Testis (tissue), 5 donors: Measurements from ENCODE around the gene CROCC2. TPM values are rescaled to one million over a fixed set of nuclear protein-coding genes. Genes with fewer than 3 reads are reported as not detected.

Experiments used
- DNase-seq: peaks from one replicate; pipeline ENCODE4 v3.0.0-alpha.2; 2019
- H3K27ac ChIP-seq, 2 donors: fragments of 200-600 bp; sonication (generic); one replicate each; pipeline ENCODE4 v1.5.1; 2019
- H3K27me3 ChIP-seq: fragments of 200-600 bp; sonication (generic); one replicate; pipeline ENCODE4 v1.5.1; 2019
- H3K36me3 ChIP-seq: fragments of 200-600 bp; sonication (generic); one replicate; pipeline ENCODE4 v1.5.1; 2017; ENCODE audit warnings: low read depth; ENCODE audit errors: missing control alignments
- H3K4me1 ChIP-seq: fragments of 200-600 bp; sonication (generic); one replicate; pipeline ENCODE4 v1.5.1; 2019
- H3K4me3 ChIP-seq, 2 donors: fragments of 200-600 bp; sonication (generic); one replicate each; pipeline ENCODE4 v1.5.1; 2017 to 2019
- H3K9me3 ChIP-seq: fragments of 200-600 bp; sonication (generic); one replicate; pipeline ENCODE4 v1.5.1; 2017
- POLR2A ChIP-seq: fragments of 450-650 bp; IDR thresholded peaks from one replicate; pipeline ENCODE4 v1.6.1; 2017; ENCODE audit warnings: antibody characterized with exemption, mild to moderate bottlenecking, moderate library complexity
- WGBS, 2 donors: methylation state at CpG; one replicate each; pipeline ENCODE4 v1.1.5; 2018; 5-methylcytosine and 5-hydroxymethylcytosine counted together
- intact Hi-C: fragments of 100-400 bp; cut with DNase I; formaldehyde crosslinking; loops from one replicate; pipeline ENCODE4 v1.15.1; 2023; ENCODE audit warnings: low total_unique reads
- long read RNA-seq, 2 donors: transcript quantifications; one replicate each; lab custom pipeline, GENCODE V29; 2026
- polyA plus RNA-seq: library from polyadenylated mRNA; stranded (reverse); fragments of 350-450 nt; fragmentation: Illumina TruSeq; extraction: RNeasy Lipid Tissue Mini Kit (QIAGEN cat#74804); gene quantifications from one replicate; pipeline ENCODE4 v1.2.3, GENCODE V29; 2014; ENCODE audit warnings: low read depth, low replicate concordance; ENCODE audit not compliant: insufficient read depth
- total RNA-seq, 2 donors: library from RNA; depleted of rRNA; stranded (reverse); fragments of >200 nt; gene quantifications; one replicate each; pipeline ENCODE4 v1.2.3, GENCODE V29; 2016
- TF ChIP-seq, protein P1 (sequence below), 3 experiments: fragments of 450-650 bp in 2 of 3; fragments of 200-600 bp in 1 of 3; sonication (generic) in 1 of 3; IDR thresholded peaks; one replicate each; pipeline ENCODE4 v1.5.1; 2016 to 2019; ENCODE audit warnings: antibody characterized with exemption in 3 of 3, mild to moderate bottlenecking in 2 of 3, moderate library complexity in 1 of 3

CROCC2 gene
- total RNA-seq (under 1 TPM; 0.43 to 0.55 TPM), polyA plus RNA-seq (0.51 TPM)
- long read RNA-seq, donor 1, result 0 reads
- long read RNA-seq, donor 2, result 0 reads

DNA sequence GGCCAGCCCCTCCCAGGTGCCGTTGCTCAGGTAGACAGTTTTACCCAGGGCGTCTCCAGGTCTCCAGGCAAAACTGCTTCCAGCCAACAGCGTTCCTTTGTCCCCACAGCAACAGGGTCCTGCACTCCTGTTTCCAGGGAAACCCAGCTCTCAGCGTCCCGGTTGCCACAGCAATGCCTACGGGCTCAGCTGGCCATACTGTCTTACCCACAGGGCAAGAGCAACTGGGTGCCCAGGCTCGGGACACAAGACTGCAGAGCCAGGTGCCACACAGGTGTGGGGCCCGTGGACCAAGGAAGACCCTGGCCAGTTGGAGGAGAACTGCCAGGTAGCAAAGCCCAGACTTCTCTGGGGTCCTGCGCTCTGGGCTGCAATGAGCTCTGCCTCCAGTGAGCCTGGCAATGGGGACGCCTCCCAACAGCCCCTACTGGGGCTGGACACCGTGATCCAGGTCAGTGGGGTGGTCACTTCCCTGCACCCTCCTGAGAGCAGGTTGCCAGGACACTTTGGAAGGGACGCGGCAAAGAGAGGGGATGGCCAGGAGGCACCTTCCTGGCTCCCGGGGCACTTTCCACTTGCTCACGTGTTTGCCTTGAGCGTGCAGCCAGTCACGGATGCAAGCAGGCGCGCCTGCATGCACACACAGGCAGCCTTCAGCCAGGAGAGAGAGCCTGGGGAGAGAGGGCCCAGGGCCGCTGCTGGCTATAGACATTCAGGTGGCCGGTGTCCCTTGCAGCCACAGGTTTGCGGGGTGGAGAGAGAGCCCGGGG lies at the start of gene CROCC2:
TSS of gene CROCC2 (plus strand) at position 196 of the 770 bp plus-strand sequence. CDS start at position 374, 178 bp downstream.
- Histone ChIP-seq H3K4me3 (no peak within 1 kb of the TSS), H3K36me3 (no peaks in the 10 kb centered on the region), H3K4me1 (no peaks in the 10 kb centered on the region), H3K27me3 (no peaks in the 10 kb centered on the region), H3K27ac (no peak within 1 kb of the TSS), H3K9me3 (no peaks in the 10 kb centered on the region)
- WGBS, 2 donors, result 88 to 94% methylated on average over 12 to 23 of the region's 23 CpGs
- no peak for DNase-seq
- TF ChIP-seq POLR2A, result no peak
- TF ChIP-seq, protein P1, sequence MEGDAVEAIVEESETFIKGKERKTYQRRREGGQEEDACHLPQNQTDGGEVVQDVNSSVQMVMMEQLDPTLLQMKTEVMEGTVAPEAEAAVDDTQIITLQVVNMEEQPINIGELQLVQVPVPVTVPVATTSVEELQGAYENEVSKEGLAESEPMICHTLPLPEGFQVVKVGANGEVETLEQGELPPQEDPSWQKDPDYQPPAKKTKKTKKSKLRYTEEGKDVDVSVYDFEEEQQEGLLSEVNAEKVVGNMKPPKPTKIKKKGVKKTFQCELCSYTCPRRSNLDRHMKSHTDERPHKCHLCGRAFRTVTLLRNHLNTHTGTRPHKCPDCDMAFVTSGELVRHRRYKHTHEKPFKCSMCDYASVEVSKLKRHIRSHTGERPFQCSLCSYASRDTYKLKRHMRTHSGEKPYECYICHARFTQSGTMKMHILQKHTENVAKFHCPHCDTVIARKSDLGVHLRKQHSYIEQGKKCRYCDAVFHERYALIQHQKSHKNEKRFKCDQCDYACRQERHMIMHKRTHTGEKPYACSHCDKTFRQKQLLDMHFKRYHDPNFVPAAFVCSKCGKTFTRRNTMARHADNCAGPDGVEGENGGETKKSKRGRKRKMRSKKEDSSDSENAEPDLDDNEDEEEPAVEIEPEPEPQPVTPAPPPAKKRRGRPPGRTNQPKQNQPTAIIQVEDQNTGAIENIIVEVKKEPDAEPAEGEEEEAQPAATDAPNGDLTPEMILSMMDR (IDR thresholded peaks at IDR 0.05), result no peak
- intact Hi-C loops, result no loop called here

DNA sequence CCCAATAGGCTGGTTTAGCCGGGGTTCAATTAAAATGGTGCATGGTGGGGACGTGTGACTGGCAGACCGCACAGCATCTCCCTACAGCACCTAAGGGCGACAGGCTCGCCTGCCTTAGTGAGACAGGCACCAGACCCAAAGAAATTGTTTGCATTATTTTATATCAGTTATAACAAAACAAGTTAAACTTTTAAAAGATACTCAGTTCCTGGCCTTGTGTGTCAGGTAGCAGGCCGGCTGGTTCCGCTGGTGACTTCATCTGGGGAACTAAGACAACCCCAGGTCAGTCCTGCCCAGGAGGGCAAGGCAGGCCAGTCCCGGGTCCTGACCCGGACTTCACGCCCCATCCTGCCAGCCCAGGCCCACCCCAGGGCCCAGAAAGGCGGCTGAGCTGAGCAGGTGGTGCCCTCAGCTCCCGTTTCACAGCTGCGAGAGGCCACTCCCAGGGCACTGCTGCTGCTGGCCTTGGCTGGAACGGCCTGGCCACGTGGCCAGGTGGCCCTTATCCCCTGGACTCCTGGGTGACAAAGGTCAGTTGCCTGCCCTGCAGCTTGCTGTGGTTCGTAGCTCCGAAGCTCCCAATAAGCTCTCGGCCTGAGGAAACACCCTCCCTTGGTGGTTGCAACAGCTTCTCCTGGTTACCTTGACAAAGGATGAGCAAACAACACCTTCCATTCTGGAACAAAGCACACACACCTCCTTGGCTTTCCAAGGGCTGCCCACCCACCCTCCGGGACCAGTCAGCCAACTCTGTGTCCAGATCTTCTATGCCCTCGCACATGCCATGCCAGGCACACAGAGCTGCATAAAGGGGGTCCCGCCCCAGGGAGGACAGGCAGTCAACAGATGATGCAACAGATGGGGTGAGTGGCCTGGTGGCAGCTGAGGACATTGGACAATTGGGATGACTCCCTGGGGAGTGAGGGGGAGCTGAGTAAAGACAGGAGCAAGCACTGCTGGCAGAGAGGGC lies 48.8 kb upstream of the CROCC2 start:
- 82 to 86% methylated on average over 10 to 21 of the region's 21 CpGs for WGBS, 2 donors
- no peaks in the 10 kb centered on the region for H3K4me1 ChIP-seq
- no peaks in the 10 kb centered on the region for H3K27me3 ChIP-seq
- no peaks in the 10 kb centered on the region for H3K9me3 ChIP-seq
- H3K4me3 ChIP-seq, result no peak overlapping the region
- no peaks in the 10 kb centered on the region for H3K36me3 ChIP-seq
- no peak for DNase-seq
- intact Hi-C loops, result no loop called here
- no peak for TF ChIP-seq POLR2A
- TF ChIP-seq, protein P1 (IDR thresholded peaks at IDR 0.05), result no peak
- H3K27ac ChIP-seq, result no peak overlapping the region

DNA sequence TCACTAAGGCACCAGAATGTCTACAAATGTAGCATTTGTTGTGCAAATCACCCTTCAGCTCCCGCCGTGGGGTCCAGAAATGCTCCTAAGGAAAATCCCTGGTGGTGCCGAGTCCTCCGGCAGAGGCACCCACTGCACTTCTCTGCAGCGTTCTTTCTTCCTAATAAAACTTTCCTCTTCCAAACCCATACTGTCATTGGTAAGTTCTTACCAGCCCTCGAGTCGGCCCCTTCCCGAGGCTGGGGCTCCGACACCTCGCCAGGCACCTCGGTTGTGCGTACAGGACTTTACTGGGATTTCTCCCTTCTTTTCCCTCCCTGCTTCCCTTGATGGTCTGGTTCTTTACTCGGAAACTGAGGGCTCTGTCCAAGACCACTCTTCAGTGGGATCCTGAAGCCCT lies 47.8 kb upstream of the CROCC2 start:
- WGBS, 2 donors, result 96 to 97% methylated on average over 13 of the region's 13 CpGs
- TF ChIP-seq POLR2A, result no peak
- TF ChIP-seq, protein P1 (IDR thresholded peaks at IDR 0.05), result no peak

DNA sequence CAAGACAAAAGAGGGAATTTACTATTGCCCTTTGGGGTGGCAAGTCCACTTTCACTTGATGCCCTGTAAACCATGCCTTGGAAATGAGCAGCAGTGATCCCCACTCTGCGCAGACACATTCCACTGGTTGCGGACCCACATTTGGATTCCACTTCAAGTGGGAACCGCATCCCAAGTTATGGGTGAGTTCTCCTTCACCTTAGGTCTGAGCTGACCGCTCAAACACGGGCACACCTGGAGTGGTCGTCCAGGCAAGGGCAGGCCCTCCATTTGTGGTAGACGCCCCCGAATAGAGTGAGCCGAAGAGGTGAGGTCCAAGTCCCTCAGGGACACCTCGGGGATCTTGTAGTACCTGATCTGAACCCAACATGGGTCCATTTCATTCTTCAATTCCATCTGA lies 47.3 kb upstream of the CROCC2 start:
- no peaks in the 10 kb centered on the region for H3K36me3 ChIP-seq
- TF ChIP-seq, protein P1 (IDR thresholded peaks at IDR 0.05), result no peak
- no peak for TF ChIP-seq POLR2A
- no peaks in the 10 kb centered on the region for H3K4me1 ChIP-seq
- H3K4me3 ChIP-seq, result no peak overlapping the region
- no peaks in the 10 kb centered on the region for H3K9me3 ChIP-seq
- no peak for DNase-seq
- no peaks in the 10 kb centered on the region for H3K27me3 ChIP-seq
- no peak overlapping the region for H3K27ac ChIP-seq
- intact Hi-C loops, result no loop called here
- WGBS, 2 donors, result 93 to 96% methylated on average over 10 of the region's 10 CpGs

More for the DNA sequence above, 47.8 kb upstream of the CROCC2 start:
- intact Hi-C loops, result no loop called here
- Histone ChIP-seq H3K4me1 (no peaks in the 10 kb centered on the region), H3K36me3 (no peaks in the 10 kb centered on the region), H3K9me3 (no peaks in the 10 kb centered on the region), H3K27ac (no peak overlapping the region), H3K27me3 (no peaks in the 10 kb centered on the region), H3K4me3 (no peak overlapping the region)
- DNase-seq, result no peak
